ENCODE data around the gene BPIFB6.

GRCh38 chr20:33017542-33017941, 13.9 kb upstream of the BPIFB6 start:
- no peak for TF ChIP-seq JUND (IDR thresholded peaks at IDR 0.05; ENCODE audit: low read depth, low read length)
- TF ChIP-seq, protein P1, sequence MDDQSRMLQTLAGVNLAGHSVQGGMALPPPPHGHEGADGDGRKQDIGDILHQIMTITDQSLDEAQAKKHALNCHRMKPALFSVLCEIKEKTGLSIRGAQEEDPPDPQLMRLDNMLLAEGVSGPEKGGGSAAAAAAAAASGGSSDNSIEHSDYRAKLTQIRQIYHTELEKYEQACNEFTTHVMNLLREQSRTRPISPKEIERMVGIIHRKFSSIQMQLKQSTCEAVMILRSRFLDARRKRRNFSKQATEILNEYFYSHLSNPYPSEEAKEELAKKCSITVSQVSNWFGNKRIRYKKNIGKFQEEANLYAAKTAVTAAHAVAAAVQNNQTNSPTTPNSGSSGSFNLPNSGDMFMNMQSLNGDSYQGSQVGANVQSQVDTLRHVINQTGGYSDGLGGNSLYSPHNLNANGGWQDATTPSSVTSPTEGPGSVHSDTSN (IDR thresholded peaks at IDR 0.05; ENCODE audit: insufficient replicate concordance, low read depth, low read length), result no peak
- no peak for TF ChIP-seq ATF2 (IDR thresholded peaks at IDR 0.05; ENCODE audit: low read length)
- TF ChIP-seq ZNF24 (IDR thresholded peaks at IDR 0.05), result no peak

All from GM12878 (cell line).